Thoracic aorta (tissue), 2 donors: ENCODE data around the gene ZNF468. TPM values are rescaled to one million over a fixed set of nuclear protein-coding genes. Genes with fewer than 3 reads are reported as not detected.
"Not testable (repeated sequence)": the region's sequence is repeated elsewhere in the genome, so short reads cannot be mapped to it uniquely, and the experiment has no call there.

Source experiments
- ATAC-seq: fragments of 150-250 bp; one replicate; pipeline ENCODE4 v1.8.0; 2017; ENCODE audit warnings: low read depth; ENCODE audit not compliant: insufficient number of reproducible peaks, low FRiP score
- DNase-seq: peaks from one replicate; pipeline ENCODE4 v3.0.0-alpha.2; 2020; ENCODE audit warnings: low spot score
- H3K27ac ChIP-seq, 2 donors: fragments of 200-600 bp; sonication (generic); 1 replicate in 1 of 2; 2 replicates in 1 of 2; pipeline ENCODE4 v1.5.1; 2016; ENCODE audit warnings: mild to moderate bottlenecking in 2 of 2, moderate library complexity in 2 of 2
- H3K27me3 ChIP-seq: fragments of 200-600 bp; sonication (generic); replicated peaks from 2 replicates; pipeline ENCODE4 v1.6.0; 2016; ENCODE audit warnings: mild to moderate bottlenecking; ENCODE audit not compliant: insufficient read depth
- H3K36me3 ChIP-seq: fragments of 200-600 bp; sonication (generic); one replicate; pipeline ENCODE4 v1.5.1; 2016
- H3K4me1 ChIP-seq, 2 donors: fragments of 200-600 bp; sonication (generic); 1 replicate in 1 of 2; 2 replicates in 1 of 2; pipeline versions ENCODE4 v1.5.1 to v1.6.0; 2016; ENCODE audit warnings: low read depth in 2 of 2, mild to moderate bottlenecking in 1 of 2; ENCODE audit not compliant: control insufficient read depth in 1 of 2
- H3K4me3 ChIP-seq: fragments of 200-600 bp; sonication (generic); 2 replicates; pipeline ENCODE4 v1.5.1; 2016; ENCODE audit warnings: mild to moderate bottlenecking
- H3K9me3 ChIP-seq: fragments of 200-600 bp; sonication (generic); 2 replicates; pipeline ENCODE4 v1.5.1; 2016
- total RNA-seq, 2 donors: library from RNA; depleted of rRNA; stranded (reverse); fragments of >200 nt; gene quantifications; one replicate each; pipeline versions ENCODE4 v1.1.0 to v1.2.3, GENCODE V29; 2016
- TF ChIP-seq, protein P1 (sequence below): fragments of 200-600 bp; sonication (generic); IDR thresholded peaks from one replicate; pipeline ENCODE4 v1.5.1; 2019; ENCODE audit warnings: antibody characterized with exemption

ZNF468 gene
- total RNA-seq, 2 donors from 2014 or later = 7.3 to 18.2 TPM

DNA sequence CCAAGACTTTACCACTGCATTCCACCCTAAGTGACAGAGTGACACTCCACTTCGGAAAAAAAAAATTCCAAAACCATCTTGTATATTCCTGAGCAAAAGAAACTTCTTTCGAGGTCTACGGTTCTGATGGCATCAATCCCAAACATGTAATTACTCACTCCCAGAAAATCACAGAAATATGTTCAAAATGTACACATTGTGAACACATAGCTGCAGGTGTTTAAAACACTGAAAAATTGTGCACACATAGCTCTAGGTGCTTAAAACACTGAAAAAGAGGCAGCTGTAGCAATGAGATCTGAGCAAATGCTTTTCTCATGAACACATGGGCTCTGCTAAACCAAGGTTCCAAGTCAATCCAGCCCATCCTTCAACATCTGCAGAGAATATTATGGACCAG lies 14.0 kb upstream of the ZNF468 start:
- H3K4me1 ChIP-seq = no peaks in the 10 kb centered on the region
- no peaks in the 10 kb centered on the region for H3K9me3 ChIP-seq
- no peaks in the 10 kb centered on the region for H3K27me3 ChIP-seq
- no peaks in the 10 kb centered on the region for H3K36me3 ChIP-seq
- no peak overlapping the region for H3K4me3 ChIP-seq
- no peak overlapping the region for H3K27ac ChIP-seq
- TF ChIP-seq, protein P1, sequence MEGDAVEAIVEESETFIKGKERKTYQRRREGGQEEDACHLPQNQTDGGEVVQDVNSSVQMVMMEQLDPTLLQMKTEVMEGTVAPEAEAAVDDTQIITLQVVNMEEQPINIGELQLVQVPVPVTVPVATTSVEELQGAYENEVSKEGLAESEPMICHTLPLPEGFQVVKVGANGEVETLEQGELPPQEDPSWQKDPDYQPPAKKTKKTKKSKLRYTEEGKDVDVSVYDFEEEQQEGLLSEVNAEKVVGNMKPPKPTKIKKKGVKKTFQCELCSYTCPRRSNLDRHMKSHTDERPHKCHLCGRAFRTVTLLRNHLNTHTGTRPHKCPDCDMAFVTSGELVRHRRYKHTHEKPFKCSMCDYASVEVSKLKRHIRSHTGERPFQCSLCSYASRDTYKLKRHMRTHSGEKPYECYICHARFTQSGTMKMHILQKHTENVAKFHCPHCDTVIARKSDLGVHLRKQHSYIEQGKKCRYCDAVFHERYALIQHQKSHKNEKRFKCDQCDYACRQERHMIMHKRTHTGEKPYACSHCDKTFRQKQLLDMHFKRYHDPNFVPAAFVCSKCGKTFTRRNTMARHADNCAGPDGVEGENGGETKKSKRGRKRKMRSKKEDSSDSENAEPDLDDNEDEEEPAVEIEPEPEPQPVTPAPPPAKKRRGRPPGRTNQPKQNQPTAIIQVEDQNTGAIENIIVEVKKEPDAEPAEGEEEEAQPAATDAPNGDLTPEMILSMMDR = no peak
- no peak for DNase-seq
- no peak for ATAC-seq

- H3K4me1 ChIP-seq, ATAC-seq, H3K27me3 ChIP-seq, H3K4me3 ChIP-seq, DNase-seq, H3K9me3 ChIP-seq, H3K36me3 ChIP-seq, H3K27ac ChIP-seq: not testable (repeated sequence)
These were observed 10.6 kb upstream of the ZNF468 start for GRCh38 chr19:52868031-52868430.

- peak; percentile 37 for ATAC-seq
- Histone ChIP-seq H3K27ac (peak overlapping the region; percentile 22 to 60), H3K4me3 (peak overlapping the region; percentile 78)
- not testable (repeated sequence) for H3K36me3 ChIP-seq, H3K27me3 ChIP-seq, H3K4me1 ChIP-seq, H3K9me3 ChIP-seq, DNase-seq
These were observed 660 bp downstream of the ZNF468 start for GRCh38 chr19:52856540-52857377.

GRCh38 chr19:52847352-52847751 lies 10.1 kb downstream of the ZNF468 start:
- not testable (repeated sequence) for H3K27ac ChIP-seq, H3K27me3 ChIP-seq, ATAC-seq

DNA sequence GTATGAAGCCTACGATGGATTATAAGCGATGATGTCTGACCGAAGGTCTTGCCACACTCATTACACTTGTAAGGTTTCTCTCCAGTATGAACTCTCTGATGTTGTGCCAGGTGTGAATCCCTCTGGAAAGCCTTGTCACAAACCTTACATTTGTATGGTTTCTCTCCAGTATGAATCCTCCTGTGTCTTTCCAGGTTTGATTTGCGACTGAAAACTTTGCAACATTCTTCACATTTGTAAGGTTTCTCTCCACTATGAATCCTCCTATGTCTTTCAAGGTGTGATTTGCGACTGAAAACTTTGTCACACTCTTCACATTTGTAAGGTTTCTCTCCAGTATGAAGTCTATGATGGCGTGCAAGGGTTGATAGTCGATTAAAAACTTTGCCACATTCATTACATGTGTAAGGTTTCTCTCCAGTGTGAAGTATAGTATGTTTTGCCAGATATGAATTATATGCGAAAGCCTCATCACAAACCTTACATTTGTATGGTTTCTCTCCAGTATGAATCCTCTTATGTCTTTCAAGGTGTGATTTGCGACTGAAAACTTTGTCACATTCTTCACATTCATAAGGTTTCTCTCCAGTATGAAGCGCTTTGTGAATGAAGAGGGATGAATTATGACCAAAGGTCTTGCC lies 16.5 kb downstream of the ZNF468 start:
- H3K4me3 ChIP-seq = peak overlapping the region; percentile 1
- not testable (repeated sequence) for ATAC-seq, H3K4me1 ChIP-seq, H3K27me3 ChIP-seq, DNase-seq, H3K27ac ChIP-seq
- H3K36me3 ChIP-seq = peaks cover 63% of the 10 kb centered on the region
- H3K9me3 ChIP-seq = peaks cover 95% of the 10 kb centered on the region

More at GRCh38 chr19:52847352-52847751, 10.1 kb downstream of the ZNF468 start:
- not testable (repeated sequence) for DNase-seq, H3K4me1 ChIP-seq, H3K4me3 ChIP-seq
- peaks cover 55% of the 10 kb centered on the region for H3K36me3 ChIP-seq
- H3K9me3 ChIP-seq = peaks cover 45% of the 10 kb centered on the region

DNA sequence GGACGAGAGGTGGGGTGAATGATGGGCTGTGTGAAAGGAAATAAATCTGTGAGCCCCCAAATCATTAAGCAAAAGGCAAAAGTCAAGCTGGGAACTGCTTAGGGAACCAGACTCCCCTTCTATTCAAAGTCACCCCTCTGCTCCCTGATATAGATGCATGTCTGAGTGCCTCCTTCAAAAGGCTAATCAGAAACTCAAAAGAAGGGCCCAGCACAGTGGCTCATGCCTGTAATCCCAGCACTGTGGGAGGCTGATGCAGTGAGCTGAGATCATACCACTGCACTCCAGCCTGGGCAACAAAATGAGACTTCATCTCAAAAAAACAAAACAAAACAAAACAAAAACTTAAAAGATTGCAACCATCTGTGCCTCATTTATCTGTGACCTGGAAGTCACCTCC lies 23.1 kb downstream of the ZNF468 start:
- not testable (repeated sequence) for DNase-seq, ATAC-seq

DNA sequence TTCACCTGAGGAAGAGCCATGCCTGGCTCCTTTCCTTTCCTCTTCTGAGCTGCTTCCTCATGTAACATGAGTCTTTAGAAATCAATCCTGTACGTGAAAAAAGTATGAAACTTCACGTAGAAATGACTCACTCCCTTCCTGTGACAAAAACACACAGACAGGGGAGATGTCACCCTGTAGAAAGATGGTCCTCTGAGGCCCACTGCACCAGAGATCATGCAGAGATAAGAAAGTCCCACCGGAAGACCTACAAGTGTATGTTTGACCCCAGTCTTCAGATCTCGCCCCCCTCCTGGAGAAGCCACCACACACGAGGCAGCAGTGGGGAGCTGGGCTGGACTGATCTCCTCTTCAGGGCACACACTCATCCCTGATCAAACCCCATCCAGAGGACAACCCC lies 23.9 kb downstream of the ZNF468 start:
- not testable (repeated sequence) for ATAC-seq, H3K27ac ChIP-seq, H3K27me3 ChIP-seq, H3K4me1 ChIP-seq, H3K4me3 ChIP-seq, DNase-seq, H3K36me3 ChIP-seq
- H3K9me3 ChIP-seq = peaks cover 27% of the 10 kb centered on the region

More for the DNA sequence above, 23.1 kb downstream of the ZNF468 start:
- not testable (repeated sequence) for H3K27ac ChIP-seq, H3K4me1 ChIP-seq, H3K27me3 ChIP-seq, H3K4me3 ChIP-seq, H3K36me3 ChIP-seq
- H3K9me3 ChIP-seq = peaks cover 34% of the 10 kb centered on the region

DNA sequence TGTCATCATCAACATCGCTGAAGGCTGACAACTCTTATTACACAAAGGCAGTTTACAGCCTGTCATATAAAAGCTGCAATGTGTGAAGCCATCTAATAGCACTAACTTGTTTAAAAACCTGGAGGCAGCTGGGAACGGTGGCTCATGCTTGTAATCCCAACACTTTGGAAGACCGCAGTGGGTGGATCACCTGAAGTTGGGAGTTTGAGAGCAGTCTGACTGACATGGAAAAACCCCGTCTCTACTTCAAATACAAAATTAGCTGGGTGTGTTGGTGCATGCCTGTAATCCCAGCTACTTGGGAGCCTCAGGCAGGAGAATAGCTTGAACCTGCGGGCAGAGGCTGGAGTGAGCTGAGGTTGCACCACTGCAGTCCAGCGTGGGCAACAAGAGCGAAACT lies 27.6 kb downstream of the ZNF468 start:
- DNase-seq, H3K36me3 ChIP-seq, H3K4me3 ChIP-seq, H3K9me3 ChIP-seq, H3K27me3 ChIP-seq, ATAC-seq, H3K27ac ChIP-seq, H3K4me1 ChIP-seq: not testable (repeated sequence)
